Panc1 (cell line): ENCODE data around the gene DPH1. TPM values are rescaled to one million over a fixed set of nuclear protein-coding genes. Genes with fewer than 3 reads are reported as not detected.

Experiments used
- ATAC-seq: fragments of 200-7000 bp; cut with Tn5 transposase; 2 replicates; pipeline ENCODE4 v1.9.1; 2020; ENCODE audit warnings: mild to moderate bottlenecking, moderate library complexity
- BruUV-seq: library from RNA; stranded (reverse); fragments of 400-500 nt; replicated peaks from 2 replicates; lab custom pipeline; 2021; lab: Mats Ljungman, UMichigan
- CTCF ChIA-PET: fragments of 300-600 bp; sonication (Branson Sonifier 250); formaldehyde crosslinking; loops from one replicate; lab custom pipeline; 2022; ENCODE audit warnings: antibody characterized with exemption; lab: Charles Lee
- POLR2A ChIA-PET: fragments of 300-600 bp; sonication (Branson Sonifier 250); formaldehyde crosslinking; loops from one replicate; lab custom pipeline; 2022; ENCODE audit warnings: antibody characterized with exemption; lab: Charles Lee
- DNase-seq: peaks from one replicate; pipeline ENCODE4 v3.0.0-alpha.2; 2010; ENCODE audit warnings: low read depth, low spot score
- H3K27ac ChIP-seq: 2 replicates; pipeline ENCODE4 v1.5.1; 2011; ENCODE audit warnings: mild to moderate bottlenecking, low read length, inconsistent platforms
- H3K27me3 ChIP-seq: fragments of 200-500 bp; sonication (Bioruptor generic); 2 replicates; pipeline ENCODE4 v1.6.0; 2014; ENCODE audit warnings: low read length, inconsistent platforms; ENCODE audit not compliant: control insufficient read depth, insufficient read depth
- H3K36me3 ChIP-seq: fragments of 200-500 bp; sonication (Bioruptor generic); 2 replicates; pipeline ENCODE4 v1.5.1; 2014; ENCODE audit warnings: inconsistent platforms, mild to moderate bottlenecking, low read length, moderate library complexity; ENCODE audit not compliant: control insufficient read depth, insufficient read depth
- H3K4me1 ChIP-seq: 2 replicates; pipeline ENCODE4 v1.5.1; 2011; ENCODE audit warnings: inconsistent platforms, mild to moderate bottlenecking, low read length, moderate library complexity; ENCODE audit not compliant: control insufficient read depth, insufficient read depth
- H3K4me3 ChIP-seq, 2 experiments: 2 replicates each; pipeline ENCODE4 v1.5.1; 2011 to 2012; ENCODE audit warnings: low read depth in 2 of 2, low read length in 2 of 2, mild to moderate bottlenecking in 2 of 2, inconsistent platforms in 1 of 2, moderate library complexity in 1 of 2
- H3K9me3 ChIP-seq: fragments of 200-500 bp; sonication (Bioruptor generic); 2 replicates; pipeline ENCODE4 v1.5.1; 2014; ENCODE audit warnings: low read depth, mild to moderate bottlenecking, inconsistent platforms, low read length, moderate library complexity; ENCODE audit not compliant: control insufficient read depth, insufficient read depth
- POLR2AphosphoS5 ChIP-seq: IDR thresholded peaks from 2 replicates; pipeline ENCODE4 v1.6.1; 2012; ENCODE audit warnings: mild to moderate bottlenecking, low read depth, low read length, moderate library complexity
- SIN3A ChIP-seq: IDR thresholded peaks from 2 replicates; pipeline ENCODE4 v1.6.1; 2012; ENCODE audit warnings: low read depth, mild to moderate bottlenecking, low read length, moderate library complexity, borderline replicate concordance; ENCODE audit not compliant: insufficient read depth
- TCF7L2 ChIP-seq: IDR thresholded peaks from 2 replicates; pipeline ENCODE4 v1.6.1; 2011; ENCODE audit warnings: mild to moderate bottlenecking, low read depth, low read length, inconsistent platforms
- in situ Hi-C: cut with HindIII; loops from 2 replicates; pipeline ENCODE4 v1.10.0; 2016; ENCODE audit warnings: low sequenced_read_pairs, low pct_unique_long_range_greater_than_20kb
- intact Hi-C: fragments of 100-400 bp; cut with micrococcal nuclease; formaldehyde crosslinking; loops from one replicate; pipeline ENCODE4 v1.10.0; 2022; ENCODE audit not compliant: unreplicated experiment
- total RNA-seq: library from RNA; stranded (reverse); gene quantifications from one replicate; pipeline ENCODE4 v1.2.1, GENCODE V29; 2021; ENCODE audit not compliant: unreplicated experiment
- TF ChIP-seq, protein P1 (sequence below), 2 experiments: IDR thresholded peaks; 2 replicates each; pipeline ENCODE4 v1.6.1; 2011 to 2012; ENCODE audit warnings: low read depth in 2 of 2, control low read depth in 1 of 2, low read length in 1 of 2, mild to moderate bottlenecking in 1 of 2, moderate library complexity in 1 of 2; ENCODE audit not compliant: insufficient read depth in 1 of 2
- TF ChIP-seq, protein P2 (sequence below): fragments of 450-650 bp; IDR thresholded peaks from 2 replicates; pipeline ENCODE4 v1.5.1; 2017; ENCODE audit warnings: mild to moderate bottlenecking

Gene DPH1
- total RNA-seq, 1 experiment from 2014 or later: 24.3 TPM

DNA sequence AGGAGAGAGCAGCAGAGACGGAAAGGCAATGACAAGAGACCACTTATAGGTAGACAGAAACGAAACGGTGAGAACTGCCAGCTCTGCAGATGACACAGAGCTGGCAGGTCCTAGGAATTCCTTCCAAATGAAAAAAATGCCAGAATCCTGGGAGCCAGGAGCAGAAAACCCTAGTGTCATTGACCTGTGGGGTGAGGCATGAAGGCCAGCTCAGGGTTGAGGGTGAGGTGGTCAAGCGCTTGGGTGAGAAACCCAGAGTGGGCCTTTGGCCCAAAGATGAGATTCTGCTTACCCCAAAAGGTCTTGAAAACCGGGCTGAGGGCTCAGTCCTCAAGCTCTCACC lies 34.2 kb downstream of the DPH1 start:
- DNase-seq (no peak), ATAC-seq (no peak)
- BruUV-seq: no TSS peak
- Histone ChIP-seq H3K36me3 (no peaks in the 10 kb centered on the region), H3K4me1 (no peaks in the 10 kb centered on the region), H3K27ac (no peak overlapping the region), H3K4me3 (no peak overlapping the region), H3K9me3 (no peaks in the 10 kb centered on the region), H3K27me3 (no peaks in the 10 kb centered on the region)
- in situ Hi-C loops: no loop called here
- CTCF ChIA-PET: no interaction called here
- intact Hi-C loops: no loop called here
- TF ChIP-seq, protein P1, sequence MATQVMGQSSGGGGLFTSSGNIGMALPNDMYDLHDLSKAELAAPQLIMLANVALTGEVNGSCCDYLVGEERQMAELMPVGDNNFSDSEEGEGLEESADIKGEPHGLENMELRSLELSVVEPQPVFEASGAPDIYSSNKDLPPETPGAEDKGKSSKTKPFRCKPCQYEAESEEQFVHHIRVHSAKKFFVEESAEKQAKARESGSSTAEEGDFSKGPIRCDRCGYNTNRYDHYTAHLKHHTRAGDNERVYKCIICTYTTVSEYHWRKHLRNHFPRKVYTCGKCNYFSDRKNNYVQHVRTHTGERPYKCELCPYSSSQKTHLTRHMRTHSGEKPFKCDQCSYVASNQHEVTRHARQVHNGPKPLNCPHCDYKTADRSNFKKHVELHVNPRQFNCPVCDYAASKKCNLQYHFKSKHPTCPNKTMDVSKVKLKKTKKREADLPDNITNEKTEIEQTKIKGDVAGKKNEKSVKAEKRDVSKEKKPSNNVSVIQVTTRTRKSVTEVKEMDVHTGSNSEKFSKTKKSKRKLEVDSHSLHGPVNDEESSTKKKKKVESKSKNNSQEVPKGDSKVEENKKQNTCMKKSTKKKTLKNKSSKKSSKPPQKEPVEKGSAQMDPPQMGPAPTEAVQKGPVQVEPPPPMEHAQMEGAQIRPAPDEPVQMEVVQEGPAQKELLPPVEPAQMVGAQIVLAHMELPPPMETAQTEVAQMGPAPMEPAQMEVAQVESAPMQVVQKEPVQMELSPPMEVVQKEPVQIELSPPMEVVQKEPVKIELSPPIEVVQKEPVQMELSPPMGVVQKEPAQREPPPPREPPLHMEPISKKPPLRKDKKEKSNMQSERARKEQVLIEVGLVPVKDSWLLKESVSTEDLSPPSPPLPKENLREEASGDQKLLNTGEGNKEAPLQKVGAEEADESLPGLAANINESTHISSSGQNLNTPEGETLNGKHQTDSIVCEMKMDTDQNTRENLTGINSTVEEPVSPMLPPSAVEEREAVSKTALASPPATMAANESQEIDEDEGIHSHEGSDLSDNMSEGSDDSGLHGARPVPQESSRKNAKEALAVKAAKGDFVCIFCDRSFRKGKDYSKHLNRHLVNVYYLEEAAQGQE (IDR thresholded peaks at IDR 0.05; ENCODE audit: insufficient read depth in 1 of 2, low read depth in 2 of 2, low read length in 1 of 2): no peak
- no peak for TF ChIP-seq TCF7L2
- POLR2A ChIA-PET: no interaction called here

DNA sequence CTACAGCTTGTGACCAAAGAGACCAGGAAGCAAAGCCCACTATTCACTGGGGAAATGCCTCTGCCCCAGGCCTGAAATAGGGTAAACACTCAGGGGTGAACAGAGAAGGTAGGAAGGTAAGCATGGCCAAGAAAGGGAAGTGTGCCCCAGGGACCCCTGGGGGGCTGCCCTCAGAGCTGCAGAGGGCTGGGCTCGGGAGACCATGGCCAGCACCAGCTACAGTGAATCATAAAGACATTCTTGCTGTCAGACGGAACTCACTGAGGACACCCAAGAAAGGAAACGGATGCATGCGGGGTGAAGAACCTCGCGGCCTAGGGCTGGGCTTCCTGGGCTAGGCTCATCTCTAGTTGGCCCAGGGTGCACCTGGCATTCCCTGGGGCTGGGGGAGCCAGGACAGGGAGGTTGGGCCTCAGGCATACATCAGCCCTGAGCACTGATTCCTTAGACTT lies 34.6 kb downstream of the DPH1 start:
- no peak overlapping the region for H3K4me3 ChIP-seq
- in situ Hi-C loops (no loop called here), intact Hi-C loops (no loop called here)
- ChIA-PET POLR2A (no interaction called here), CTCF (no interaction called here)
- H3K27me3 ChIP-seq: no peaks in the 10 kb centered on the region
- TF ChIP-seq POLR2AphosphoS5 (no peak), TCF7L2 (no peak), SIN3A (no peak)
- TF ChIP-seq, protein P2, sequence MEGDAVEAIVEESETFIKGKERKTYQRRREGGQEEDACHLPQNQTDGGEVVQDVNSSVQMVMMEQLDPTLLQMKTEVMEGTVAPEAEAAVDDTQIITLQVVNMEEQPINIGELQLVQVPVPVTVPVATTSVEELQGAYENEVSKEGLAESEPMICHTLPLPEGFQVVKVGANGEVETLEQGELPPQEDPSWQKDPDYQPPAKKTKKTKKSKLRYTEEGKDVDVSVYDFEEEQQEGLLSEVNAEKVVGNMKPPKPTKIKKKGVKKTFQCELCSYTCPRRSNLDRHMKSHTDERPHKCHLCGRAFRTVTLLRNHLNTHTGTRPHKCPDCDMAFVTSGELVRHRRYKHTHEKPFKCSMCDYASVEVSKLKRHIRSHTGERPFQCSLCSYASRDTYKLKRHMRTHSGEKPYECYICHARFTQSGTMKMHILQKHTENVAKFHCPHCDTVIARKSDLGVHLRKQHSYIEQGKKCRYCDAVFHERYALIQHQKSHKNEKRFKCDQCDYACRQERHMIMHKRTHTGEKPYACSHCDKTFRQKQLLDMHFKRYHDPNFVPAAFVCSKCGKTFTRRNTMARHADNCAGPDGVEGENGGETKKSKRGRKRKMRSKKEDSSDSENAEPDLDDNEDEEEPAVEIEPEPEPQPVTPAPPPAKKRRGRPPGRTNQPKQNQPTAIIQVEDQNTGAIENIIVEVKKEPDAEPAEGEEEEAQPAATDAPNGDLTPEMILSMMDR: no peak
- TF ChIP-seq, protein P1 (IDR thresholded peaks at IDR 0.05; ENCODE audit: insufficient read depth in 1 of 2, low read depth in 2 of 2, low read length in 1 of 2): no peak
- DNase-seq: no peak
- no peak overlapping the region for H3K27ac ChIP-seq
- H3K4me1 ChIP-seq: no peaks in the 10 kb centered on the region
- no peak for ATAC-seq
- H3K9me3 ChIP-seq: no peaks in the 10 kb centered on the region
- no peaks in the 10 kb centered on the region for H3K36me3 ChIP-seq
- BruUV-seq: no TSS peak
